ENCODE measurements around the gene OSGEP. TPM values are rescaled to one million over a fixed set of nuclear protein-coding genes. Genes with fewer than 3 reads are reported as not detected.

OSGEP gene
- total RNA-seq, 2 donors from 2014 or later = 44.3 to 50.7 TPM

DNA sequence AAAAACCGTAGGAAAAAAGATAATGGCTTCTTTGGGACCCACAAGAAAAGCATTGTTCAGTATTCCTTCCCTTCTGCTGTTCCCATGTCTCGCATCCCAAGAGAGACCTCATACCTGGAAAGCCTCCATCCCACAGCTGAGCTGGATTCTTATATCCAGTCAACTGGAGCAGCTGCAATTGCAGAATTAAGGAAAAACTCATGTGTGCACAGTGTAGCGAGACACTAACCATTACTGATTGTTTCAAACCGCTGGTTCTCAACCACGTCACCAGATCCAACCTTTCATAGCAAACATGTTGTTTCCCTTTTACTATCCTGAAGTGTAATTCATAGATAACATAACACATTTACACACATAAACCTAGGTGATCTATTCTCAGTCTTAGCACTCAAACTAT lies 45.3 kb upstream of the OSGEP start:
- H3K27me3 Mint-ChIP-seq (ENCODE audit: insufficient read depth) = peaks cover 2% of the 10 kb centered on the region
- H3K9ac ChIP-seq (ENCODE audit: extremely low read depth, low read length, poor library complexity, severe bottlenecking) = no peak overlapping the region
- H3K9me3 ChIP-seq (ENCODE audit: control insufficient read depth, low read length) = peaks cover 12% of the 10 kb centered on the region
- TF ChIP-seq, protein P1, sequence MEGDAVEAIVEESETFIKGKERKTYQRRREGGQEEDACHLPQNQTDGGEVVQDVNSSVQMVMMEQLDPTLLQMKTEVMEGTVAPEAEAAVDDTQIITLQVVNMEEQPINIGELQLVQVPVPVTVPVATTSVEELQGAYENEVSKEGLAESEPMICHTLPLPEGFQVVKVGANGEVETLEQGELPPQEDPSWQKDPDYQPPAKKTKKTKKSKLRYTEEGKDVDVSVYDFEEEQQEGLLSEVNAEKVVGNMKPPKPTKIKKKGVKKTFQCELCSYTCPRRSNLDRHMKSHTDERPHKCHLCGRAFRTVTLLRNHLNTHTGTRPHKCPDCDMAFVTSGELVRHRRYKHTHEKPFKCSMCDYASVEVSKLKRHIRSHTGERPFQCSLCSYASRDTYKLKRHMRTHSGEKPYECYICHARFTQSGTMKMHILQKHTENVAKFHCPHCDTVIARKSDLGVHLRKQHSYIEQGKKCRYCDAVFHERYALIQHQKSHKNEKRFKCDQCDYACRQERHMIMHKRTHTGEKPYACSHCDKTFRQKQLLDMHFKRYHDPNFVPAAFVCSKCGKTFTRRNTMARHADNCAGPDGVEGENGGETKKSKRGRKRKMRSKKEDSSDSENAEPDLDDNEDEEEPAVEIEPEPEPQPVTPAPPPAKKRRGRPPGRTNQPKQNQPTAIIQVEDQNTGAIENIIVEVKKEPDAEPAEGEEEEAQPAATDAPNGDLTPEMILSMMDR (conservative IDR thresholded peaks at IDR 0.05) = no peak
- no peak overlapping the region for H3K27ac Mint-ChIP-seq
- no peak overlapping the region for H3K27ac ChIP-seq (ENCODE audit: low read depth, low read length)
- no peak overlapping the region for H3K4me3 Mint-ChIP-seq
- no peaks in the 10 kb centered on the region for H3K36me3 ChIP-seq (ENCODE audit: control insufficient read depth, insufficient read depth, low read length)
- DNase-seq = no peak
- H3K4me1 Mint-ChIP-seq = peaks cover 10% of the 10 kb centered on the region
- WGBS, 2 experiments (ENCODE audit: insufficient coverage in 1 of 2, insufficient read length in 1 of 2) = 94 to 96% methylated on average over 5 of the region's 5 CpGs
- H3K27me3 ChIP-seq (ENCODE audit: control insufficient read depth, insufficient read depth, low read length, poor library complexity, severe bottlenecking) = no peaks in the 10 kb centered on the region
- no peaks in the 10 kb centered on the region for H3K36me3 Mint-ChIP-seq (ENCODE audit: low read depth)
- H3K9me3 Mint-ChIP-seq = peaks cover 23% of the 10 kb centered on the region
- H3K4me1 ChIP-seq (ENCODE audit: control insufficient read depth, insufficient read depth, low read length) = no peaks in the 10 kb centered on the region
- H3K4me3 ChIP-seq (ENCODE audit: low read length) = no peak overlapping the region

DNA sequence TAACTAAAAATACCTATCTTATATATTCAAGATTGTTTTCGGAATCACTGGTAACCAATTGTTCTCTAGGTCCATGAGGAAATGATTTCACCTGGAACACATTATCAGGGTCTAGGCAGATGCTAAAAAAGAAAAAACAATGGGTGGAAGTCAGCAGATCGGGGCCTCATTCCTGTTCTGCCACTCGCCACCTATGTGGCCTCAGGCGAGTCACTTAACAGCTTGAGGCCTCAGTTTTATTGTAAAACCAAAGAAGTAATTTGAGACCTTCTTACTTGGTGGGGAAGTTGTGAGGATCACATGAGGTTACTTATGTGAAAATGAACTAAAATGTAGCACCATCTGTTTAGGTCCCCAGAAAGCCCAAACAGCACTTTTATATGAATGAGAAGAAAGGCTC lies 44.5 kb upstream of the OSGEP start:
- Histone ChIP-seq H3K4me3 (ENCODE audit: low read length) (no peak overlapping the region), H3K4me1 (ENCODE audit: control insufficient read depth, insufficient read depth, low read length) (no peaks in the 10 kb centered on the region), H3K9me3 (ENCODE audit: control insufficient read depth, low read length) (peaks cover 12% of the 10 kb centered on the region), H3K27ac (ENCODE audit: low read depth, low read length) (no peak overlapping the region), H3K36me3 (ENCODE audit: control insufficient read depth, insufficient read depth, low read length) (no peaks in the 10 kb centered on the region), H3K27me3 (ENCODE audit: control insufficient read depth, insufficient read depth, low read length, poor library complexity, severe bottlenecking) (no peaks in the 10 kb centered on the region), H3K9ac (ENCODE audit: extremely low read depth, low read length, poor library complexity, severe bottlenecking) (no peak overlapping the region)
- H3K27me3 Mint-ChIP-seq (ENCODE audit: insufficient read depth) = no peaks in the 10 kb centered on the region
- no peak overlapping the region for H3K4me3 Mint-ChIP-seq
- no peak overlapping the region for H3K27ac Mint-ChIP-seq
- no peaks in the 10 kb centered on the region for H3K36me3 Mint-ChIP-seq (ENCODE audit: low read depth)
- 79 to 80% methylated on average over 3 to 4 of the region's 4 CpGs for WGBS, 2 experiments (ENCODE audit: insufficient coverage in 1 of 2, insufficient read length in 1 of 2)
- TF ChIP-seq, protein P1 (conservative IDR thresholded peaks at IDR 0.05) = no peak
- H3K9me3 Mint-ChIP-seq = peaks cover 25% of the 10 kb centered on the region
- DNase-seq = no peak
- H3K4me1 Mint-ChIP-seq = peaks cover 10% of the 10 kb centered on the region

- Mint-ChIP-seq H3K36me3 (ENCODE audit: low read depth) (no peaks in the 10 kb centered on the region), H3K9me3 (peaks cover 24% of the 10 kb centered on the region), H3K4me3 (no peak overlapping the region), H3K27ac (no peak overlapping the region), H3K27me3 (ENCODE audit: insufficient read depth) (no peaks in the 10 kb centered on the region), H3K4me1 (peaks cover 10% of the 10 kb centered on the region)
- WGBS, 2 experiments (ENCODE audit: insufficient coverage in 1 of 2, insufficient read length in 1 of 2) = 75 to 94% methylated on average over 1 to 2 of the region's 2 CpGs
- Histone ChIP-seq H3K4me1 (ENCODE audit: control insufficient read depth, insufficient read depth, low read length) (no peaks in the 10 kb centered on the region), H3K27ac (ENCODE audit: low read depth, low read length) (no peak overlapping the region), H3K9me3 (ENCODE audit: control insufficient read depth, low read length) (peaks cover 12% of the 10 kb centered on the region), H3K4me3 (ENCODE audit: low read length) (no peak overlapping the region), H3K27me3 (ENCODE audit: control insufficient read depth, insufficient read depth, low read length, poor library complexity, severe bottlenecking) (no peaks in the 10 kb centered on the region), H3K36me3 (ENCODE audit: control insufficient read depth, insufficient read depth, low read length) (no peaks in the 10 kb centered on the region), H3K9ac (ENCODE audit: extremely low read depth, low read length, poor library complexity, severe bottlenecking) (no peak overlapping the region)
- DNase-seq = no peak
- TF ChIP-seq, protein P1 (conservative IDR thresholded peaks at IDR 0.05) = no peak
Observed at GRCh38 chr14:20498622-20499021, 44.0 kb upstream of the OSGEP start.
